Measurements from ENCODE around the gene OR1E1. TPM values are rescaled to one million over a fixed set of nuclear protein-coding genes. Genes with fewer than 3 reads are reported as not detected.
"Not testable (repeated sequence)": the region's sequence is repeated elsewhere in the genome, so short reads cannot be mapped to it uniquely, and the experiment has no call there.

Gene OR1E1
- total RNA-seq, 2 donors from 2014 or later, result not detected

- Histone ChIP-seq H3K4me1 (ENCODE audit: control insufficient read depth in 1 of 2, low read depth in 2 of 2) (no peaks in the 10 kb centered on the region), H3K4me3 (no peak overlapping the region), H3K9me3 (peaks cover 3% of the 10 kb centered on the region), H3K36me3 (no peaks in the 10 kb centered on the region), H3K27ac (no peak overlapping the region), H3K27me3 (replicated peaks; ENCODE audit: insufficient read depth) (no peaks in the 10 kb centered on the region)
- no peak for DNase-seq (ENCODE audit: low spot score)
- TF ChIP-seq, protein P1, sequence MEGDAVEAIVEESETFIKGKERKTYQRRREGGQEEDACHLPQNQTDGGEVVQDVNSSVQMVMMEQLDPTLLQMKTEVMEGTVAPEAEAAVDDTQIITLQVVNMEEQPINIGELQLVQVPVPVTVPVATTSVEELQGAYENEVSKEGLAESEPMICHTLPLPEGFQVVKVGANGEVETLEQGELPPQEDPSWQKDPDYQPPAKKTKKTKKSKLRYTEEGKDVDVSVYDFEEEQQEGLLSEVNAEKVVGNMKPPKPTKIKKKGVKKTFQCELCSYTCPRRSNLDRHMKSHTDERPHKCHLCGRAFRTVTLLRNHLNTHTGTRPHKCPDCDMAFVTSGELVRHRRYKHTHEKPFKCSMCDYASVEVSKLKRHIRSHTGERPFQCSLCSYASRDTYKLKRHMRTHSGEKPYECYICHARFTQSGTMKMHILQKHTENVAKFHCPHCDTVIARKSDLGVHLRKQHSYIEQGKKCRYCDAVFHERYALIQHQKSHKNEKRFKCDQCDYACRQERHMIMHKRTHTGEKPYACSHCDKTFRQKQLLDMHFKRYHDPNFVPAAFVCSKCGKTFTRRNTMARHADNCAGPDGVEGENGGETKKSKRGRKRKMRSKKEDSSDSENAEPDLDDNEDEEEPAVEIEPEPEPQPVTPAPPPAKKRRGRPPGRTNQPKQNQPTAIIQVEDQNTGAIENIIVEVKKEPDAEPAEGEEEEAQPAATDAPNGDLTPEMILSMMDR (IDR thresholded peaks at IDR 0.05), result no peak
- no peak for ATAC-seq (ENCODE audit: insufficient number of reproducible peaks, low FRiP score, low read depth)
Measured at GRCh38 chr17:3378321-3378720, 19.9 kb downstream of the OR1E1 start.

DNA sequence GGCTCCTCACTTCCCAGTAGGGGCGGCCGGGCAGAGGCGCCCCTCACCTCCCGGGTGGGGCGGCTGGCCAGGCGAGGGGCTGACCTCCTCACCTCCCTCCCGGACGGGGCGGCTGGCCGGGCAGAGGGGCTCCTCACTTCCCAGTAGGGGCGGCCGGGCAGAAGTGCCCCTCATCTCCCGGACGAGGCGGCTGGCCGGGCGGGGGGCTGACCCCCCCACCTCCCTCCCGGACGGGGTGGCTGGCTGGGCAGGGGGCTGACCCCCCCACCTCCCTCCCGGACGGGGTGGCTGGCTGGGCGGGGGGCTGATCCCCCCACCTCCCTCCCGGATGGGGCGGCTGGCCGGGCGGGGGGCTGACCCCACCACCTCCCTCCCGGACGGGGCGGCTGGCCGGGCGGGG, 27.0 kb downstream of the OR1E1 start:
- H3K9me3 ChIP-seq; DNase-seq (ENCODE audit: low spot score); H3K27ac ChIP-seq; H3K4me3 ChIP-seq; H3K27me3 ChIP-seq (replicated peaks; ENCODE audit: insufficient read depth); H3K36me3 ChIP-seq; H3K4me1 ChIP-seq (ENCODE audit: control insufficient read depth in 1 of 2, low read depth in 2 of 2); ATAC-seq (ENCODE audit: insufficient number of reproducible peaks, low FRiP score, low read depth): not testable (repeated sequence)

Other genes with a start within 250 kb of the OR1E1 start
- not detected for gene OR1A2, start 200.9 kb downstream of the OR1E1 start, total RNA-seq
- not detected for gene OR1A1, start 190.7 kb downstream of the OR1E1 start, total RNA-seq
- 1 to 10 TPM in 1 of 2 donors, not detected in 1; 1.4 TPM for gene OR3A1, start 100.0 kb downstream of the OR1E1 start, total RNA-seq
- gene OR3A2, start 12.1 kb downstream of the OR1E1 start, total RNA-seq, result under 1 TPM; 0.49 to 0.68 TPM
- gene OR3A3, start 13.0 kb upstream of the OR1E1 start, total RNA-seq, result not detected
- not detected for gene OR1E2, start 35.4 kb upstream of the OR1E1 start, total RNA-seq
- gene SPATA22, start 73.4 kb upstream of the OR1E1 start, total RNA-seq, result not detected
- 1 to 10 TPM; 1.4 to 2.6 TPM for gene ASPA, start 77.6 kb upstream of the OR1E1 start, total RNA-seq
- under 1 TPM in 1 of 2 donors, not detected in 1; 0.56 TPM for gene TRPV3, start 159.4 kb upstream of the OR1E1 start, total RNA-seq
- gene TRPV1, start 211.0 kb upstream of the OR1E1 start, total RNA-seq, result 1 to 10 TPM; 5.8 to 7.0 TPM
- 10 to 100 TPM; 10.5 to 16.1 TPM for gene SHPK, start 237.8 kb upstream of the OR1E1 start, total RNA-seq
- 10 to 100 TPM in 1 of 2 donors, 1 to 10 TPM in 1; 6.6 to 23.3 TPM for gene CTNS, start 238.3 kb upstream of the OR1E1 start, total RNA-seq

Measured in thoracic aorta (tissue), 2 donors.